ENCODE data around the gene CPZ. TPM values are rescaled to one million over a fixed set of nuclear protein-coding genes. Genes with fewer than 3 reads are reported as not detected.

CPZ gene
- total and polyA plus RNA-seq, 2 of the 4 experiments (the other 2 are of a cell fraction) = 0.90 to 10.3 TPM

- Histone ChIP-seq H3K23ac (ENCODE audit: low read depth, low read length) (no peak overlapping the region), H3K4ac (ENCODE audit: low read depth, low read length) (no peak overlapping the region), H3K79me1 (ENCODE audit: low read depth in 1 of 2, low read length in 2 of 2) (no peaks in the 10 kb centered on the region), H3K4me2 (ENCODE audit: low read depth, low read length) (no peak overlapping the region), H3K27me3 (ENCODE audit: control insufficient read depth, insufficient read depth, low read length) (peaks cover 68% of the 10 kb centered on the region), H3K18ac (ENCODE audit: low read depth, low read length) (no peak overlapping the region), H2BK15ac (ENCODE audit: low read depth, low read length) (no peak overlapping the region), H3K9ac (ENCODE audit: low read depth, low read length) (no peak overlapping the region), H4K8ac (ENCODE audit: low read depth in 2 of 2, low read length in 2 of 2) (no peak overlapping the region), H3K14ac (replicated peaks; ENCODE audit: low read depth, low read length) (no peak overlapping the region), H2AFZ (replicated peaks; ENCODE audit: low read length, poor library complexity) (no peak overlapping the region), H3K9me1 (ENCODE audit: insufficient read depth, low read length) (no peaks in the 10 kb centered on the region), H3K27ac (ENCODE audit: insufficient read depth, low read length) (no peak overlapping the region), H3K4me3 (ENCODE audit: insufficient read depth, low read depth, low read length) (no peak overlapping the region), H4K5ac (ENCODE audit: low read depth, low read length) (no peak overlapping the region), H3K4me1 (ENCODE audit: control insufficient read depth, insufficient read depth, low read length) (peaks cover 7% of the 10 kb centered on the region; the same call in 1 of the 2 replicates), H2BK120ac (ENCODE audit: low read depth, low read length) (no peak overlapping the region), H2AK5ac (ENCODE audit: low read depth, low read length) (no peak overlapping the region), H2AK9ac (replicated peaks; ENCODE audit: low read depth, low read length, poor library complexity) (no peak overlapping the region), H2BK5ac (ENCODE audit: low read depth, low read length, poor library complexity, severe bottlenecking) (no peak overlapping the region), H4K20me1 (ENCODE audit: insufficient read depth, low read length) (no peaks in the 10 kb centered on the region), H4K91ac (ENCODE audit: insufficient read depth, low read depth, low read length) (no peak overlapping the region), H3K36me3 (ENCODE audit: control insufficient read depth, insufficient read depth, low read length) (no peaks in the 10 kb centered on the region), H3K9me3 (ENCODE audit: control insufficient read depth, insufficient read depth, low read length) (no peaks in the 10 kb centered on the region), H3K56ac (ENCODE audit: extremely low read depth, insufficient read depth, low read length) (no peak overlapping the region), H2BK20ac (ENCODE audit: low read depth, low read length) (no peak overlapping the region)
- intact Hi-C loops (cut with micrococcal nuclease) = no loop called here
- dilution Hi-C loops (cut with HindIII; ENCODE audit: low sequenced_read_pairs, unreplicated experiment) = no loop called here
- ChIA-PET CTCF (no interaction called here), POLR2A (ENCODE audit: unreplicated experiment) (no interaction called here)
- no TSS peak for BruUV-seq (replicated peaks)
- TF ChIP-seq USF2 (IDR thresholded peaks at IDR 0.05; ENCODE audit: low read depth, low read length) (no peak), SMC3 (IDR thresholded peaks at IDR 0.05; ENCODE audit: low read depth, low read length) (no peak), BHLHE40 (IDR thresholded peaks at IDR 0.05; ENCODE audit: low read depth, low read length) (no peak), MAZ (IDR thresholded peaks at IDR 0.05; ENCODE audit: borderline replicate concordance, low read depth, low read length) (no peak), RAD21 (IDR thresholded peaks at IDR 0.05; ENCODE audit: low read length) (no peak), CEBPB (IDR thresholded peaks at IDR 0.05; ENCODE audit: low read depth, low read length) (no peak), POLR2A (IDR thresholded peaks at IDR 0.05; ENCODE audit: low read depth, low read length) (no peak), MAFK (IDR thresholded peaks at IDR 0.05; ENCODE audit: low read depth, low read length) (no peak), RCOR1 (IDR thresholded peaks at IDR 0.05; ENCODE audit: insufficient replicate concordance, low read length) (no peak), MXI1 (IDR thresholded peaks at IDR 0.05; ENCODE audit: borderline replicate concordance, low read depth, low read length) (no peak), CHD1 (IDR thresholded peaks at IDR 0.05; ENCODE audit: low read depth, low read length) (no peak), ELK1 (IDR thresholded peaks at IDR 0.05; ENCODE audit: borderline replicate concordance, low read depth, low read length) (no peak), RFX5 (IDR thresholded peaks at IDR 0.05; ENCODE audit: low read depth, low read length) (no peak), FOS (IDR thresholded peaks at IDR 0.05; ENCODE audit: low read depth, low read length) (no peak), CTCF (conservative IDR thresholded peaks at IDR 0.05; ENCODE audit: low read depth, low read length) (no peak)
- in situ Hi-C loops (cut with MboI; ENCODE audit: low sequenced_read_pairs) = no loop called here
- DNase-seq = no peak
- WGBS, 2 experiments (ENCODE audit: extremely low coverage in 2 of 2, insufficient read length in 1 of 2) = 81% methylated on average over 5 of the region's 18 CpGs; no CpG with 5 or more reads in 1 of the 2 experiments
- no peak for ATAC-seq (ENCODE audit: low read depth)
These were observed 4.9 kb upstream of the CPZ start for GRCh38 chr4:8587469-8588195.
